ENCODE measurements around the gene XCL1.
"Not testable (repeated sequence)": the region's sequence is repeated elsewhere in the genome, so short reads cannot be mapped to it uniquely, and the experiment has no call there.

The XCL1 gene

DNA sequence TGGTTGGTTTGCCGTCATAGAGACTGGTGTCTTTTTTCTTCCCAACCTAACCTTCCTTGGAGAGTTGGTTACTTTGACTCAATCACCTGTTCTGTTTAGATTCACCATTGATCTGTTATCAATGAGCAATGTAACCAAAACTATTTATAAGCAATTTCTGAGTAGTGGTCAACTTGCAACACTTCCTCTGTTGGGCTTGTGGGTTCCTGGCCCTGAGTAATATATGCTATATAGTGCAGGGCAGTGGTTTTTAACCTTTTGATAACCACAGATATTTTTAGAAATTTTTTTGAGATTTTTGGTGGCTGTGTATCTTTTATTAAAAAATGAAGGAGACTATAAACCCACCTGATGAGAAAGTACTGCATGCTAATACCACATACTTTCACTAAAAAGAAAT lies 9.4 kb upstream of the XCL1 start:
- in situ Hi-C loops (cut with MboI; ENCODE audit: low sequenced_read_pairs): loop anchor here (10.0 kb wide), 1 partner anchor 122 kb away; no protein-coding TSS in a partner anchor

DNA sequence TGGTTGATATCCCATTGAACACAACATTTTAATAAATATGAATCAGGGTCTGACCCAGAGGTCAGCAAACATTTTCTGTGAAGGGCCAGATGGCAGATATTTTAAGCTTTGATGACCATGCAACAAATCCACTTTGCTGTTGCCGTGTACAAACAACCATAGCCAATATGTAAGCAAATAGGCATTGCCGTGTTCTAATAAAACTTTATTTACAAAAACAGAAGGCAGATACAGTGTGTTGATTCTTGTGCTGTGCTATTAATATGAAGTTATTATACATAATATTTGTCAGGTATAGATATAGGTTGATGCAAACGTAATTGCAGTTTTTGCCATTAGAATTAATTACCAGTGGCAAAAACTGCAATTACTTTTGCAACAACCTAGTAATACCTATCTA lies 8.8 kb upstream of the XCL1 start:
- in situ Hi-C loops (cut with MboI; ENCODE audit: low sequenced_read_pairs): loop anchor here (10.0 kb wide), 1 partner anchor 123 kb away; no protein-coding TSS in a partner anchor

DNA sequence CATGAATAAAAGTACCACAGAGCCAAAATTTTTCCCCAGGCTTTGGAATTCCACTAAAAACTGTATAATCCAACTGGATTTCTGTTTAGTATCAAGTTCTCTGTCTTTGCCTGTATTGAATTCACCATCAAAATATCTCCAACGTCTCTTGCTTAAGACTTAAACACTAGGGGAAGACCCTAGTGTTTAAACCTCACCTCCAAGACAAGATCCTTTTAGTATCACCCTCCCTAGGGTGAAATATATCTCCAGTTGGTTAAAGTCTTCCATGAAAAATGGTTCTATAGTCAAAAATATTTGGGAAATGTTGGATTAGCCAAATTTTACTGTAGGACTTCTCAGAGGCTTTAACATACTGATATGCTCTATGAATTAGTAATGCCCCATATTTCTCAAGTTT lies 8.1 kb upstream of the XCL1 start:
- in situ Hi-C loops (cut with MboI; ENCODE audit: low sequenced_read_pairs): loop anchor here (10.0 kb wide), 1 partner anchor 124 kb away; no protein-coding TSS in a partner anchor

DNA sequence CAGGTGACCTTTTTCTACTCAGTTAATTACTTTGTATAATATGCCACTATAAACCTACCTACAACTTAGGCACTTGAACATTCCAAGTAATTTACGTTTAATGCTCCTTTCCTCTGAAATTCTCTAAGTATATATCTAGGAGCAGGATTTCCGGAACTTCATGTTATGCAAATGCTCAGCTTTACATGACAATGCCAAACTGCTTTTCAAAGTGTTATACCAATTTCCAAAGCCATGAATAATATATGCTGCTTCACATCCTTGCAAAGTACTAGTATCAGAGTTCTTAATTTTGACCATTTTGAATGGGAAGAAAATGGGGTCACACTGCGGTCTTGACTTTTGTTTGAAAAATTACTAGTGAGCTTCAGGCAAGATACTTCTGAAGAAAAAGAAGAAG lies 5.8 kb upstream of the XCL1 start:
- in situ Hi-C loops (cut with MboI; ENCODE audit: low sequenced_read_pairs): no loop called here

DNA sequence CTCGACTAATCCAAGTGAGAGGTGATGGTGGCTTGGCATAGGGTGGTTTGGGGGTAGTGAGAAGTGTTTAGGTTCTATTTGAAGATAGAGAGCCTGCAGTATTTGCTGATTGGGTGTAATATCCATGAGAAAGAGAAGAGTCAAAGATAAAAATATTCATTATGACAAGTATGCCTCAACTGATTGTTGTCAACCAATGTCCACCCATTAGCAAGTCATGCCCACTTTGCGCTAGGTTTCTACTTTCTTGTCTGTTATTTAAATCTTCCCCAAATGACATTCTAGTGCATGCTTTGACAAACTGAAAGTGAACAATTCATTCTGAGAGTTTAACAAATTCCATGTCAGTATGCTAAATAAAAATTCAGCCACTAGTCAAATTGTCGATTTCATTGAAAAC lies 3.8 kb upstream of the XCL1 start:
- in situ Hi-C loops (cut with MboI; ENCODE audit: low sequenced_read_pairs): no loop called here

DNA sequence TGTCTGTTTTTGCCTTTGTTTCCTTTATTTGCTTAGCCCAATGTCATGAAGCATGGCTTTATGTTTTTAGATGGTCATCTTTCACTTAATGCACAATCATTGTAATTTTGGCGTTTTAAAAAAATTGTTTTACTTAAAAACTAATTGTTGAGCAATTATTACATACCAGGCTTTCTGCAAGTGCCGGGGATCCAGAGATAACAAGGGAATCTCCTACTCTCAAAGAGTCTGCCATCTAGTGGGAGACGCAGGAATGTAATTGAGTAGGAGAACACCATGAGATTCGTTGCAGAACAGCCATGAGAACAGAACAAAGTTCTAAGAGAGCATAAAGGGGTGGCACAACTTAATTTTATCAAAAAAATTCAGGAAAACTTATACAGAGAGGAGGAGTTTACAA lies 2.2 kb upstream of the XCL1 start:
- in situ Hi-C loops (cut with MboI; ENCODE audit: low sequenced_read_pairs): not testable (repeated sequence)

DNA sequence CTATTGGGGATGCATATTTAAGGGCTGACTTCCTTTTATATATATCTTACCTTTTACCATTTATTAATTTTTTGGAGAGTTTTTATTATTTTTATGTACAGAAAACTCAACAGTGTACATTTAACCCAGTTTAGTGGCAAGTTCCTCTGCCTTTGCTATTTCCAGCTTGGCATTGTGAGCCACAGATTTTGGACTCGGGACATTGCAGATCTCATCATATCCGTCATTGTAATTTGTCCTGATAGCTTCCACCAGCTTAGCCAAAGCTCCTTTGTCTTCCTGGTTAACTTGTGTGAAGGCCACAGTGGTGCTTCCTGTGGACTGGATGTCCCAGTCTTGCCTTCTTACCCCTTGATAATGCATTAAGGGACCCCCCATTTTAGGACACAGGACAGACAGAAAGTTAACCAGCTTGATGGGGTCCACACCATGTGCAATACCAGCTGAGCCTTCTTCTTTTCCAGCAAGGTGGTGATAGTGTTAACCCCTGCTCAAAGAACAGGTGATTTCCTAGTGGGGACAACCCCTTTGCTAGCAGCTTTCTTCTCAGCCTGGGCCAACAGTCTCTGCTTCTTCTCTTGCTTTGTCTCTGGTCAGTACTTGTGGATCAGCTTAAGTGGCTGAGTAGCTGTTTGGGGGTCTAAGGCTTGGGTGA lies 2.3 kb downstream of the XCL1 start:
- in situ Hi-C loops (cut with MboI; ENCODE audit: low sequenced_read_pairs): not testable (repeated sequence)

DNA sequence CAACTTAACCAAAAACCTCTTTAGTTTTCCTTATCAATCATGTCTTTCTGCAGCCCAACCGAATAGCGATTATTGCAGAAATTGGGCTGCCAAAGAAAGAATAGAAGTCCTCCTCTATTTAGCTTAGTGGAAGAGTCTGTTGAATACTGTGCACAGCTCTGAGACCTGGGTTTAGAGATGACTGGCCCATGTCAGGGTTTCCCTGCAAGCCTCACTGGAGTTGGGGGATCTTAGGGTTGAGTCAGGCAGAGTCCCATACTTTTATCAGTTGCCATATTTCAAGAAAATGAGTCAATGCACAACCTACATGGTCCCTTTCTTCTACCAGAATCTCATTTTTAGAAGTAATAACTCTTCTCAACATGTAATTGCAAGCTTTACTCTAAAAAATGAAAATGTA lies 3.9 kb downstream of the XCL1 start:
- in situ Hi-C loops (cut with MboI; ENCODE audit: low sequenced_read_pairs): not testable (repeated sequence)

DNA sequence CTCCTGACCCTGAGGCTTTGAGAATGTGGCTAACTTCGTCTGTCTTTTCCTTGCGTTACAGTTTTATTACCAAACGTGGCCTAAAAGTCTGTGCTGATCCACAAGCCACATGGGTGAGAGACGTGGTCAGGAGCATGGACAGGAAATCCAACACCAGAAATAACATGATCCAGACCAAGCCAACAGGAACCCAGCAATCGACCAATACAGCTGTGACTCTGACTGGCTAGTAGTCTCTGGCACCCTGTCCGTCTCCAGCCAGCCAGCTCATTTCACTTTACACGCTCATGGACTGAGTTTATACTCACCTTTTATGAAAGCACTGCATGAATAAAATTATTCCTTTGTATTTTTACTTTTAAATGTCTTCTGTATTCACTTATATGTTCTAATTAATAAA lies 4.6 kb downstream of the XCL1 start:
- in situ Hi-C loops (cut with MboI; ENCODE audit: low sequenced_read_pairs): not testable (repeated sequence)

DNA sequence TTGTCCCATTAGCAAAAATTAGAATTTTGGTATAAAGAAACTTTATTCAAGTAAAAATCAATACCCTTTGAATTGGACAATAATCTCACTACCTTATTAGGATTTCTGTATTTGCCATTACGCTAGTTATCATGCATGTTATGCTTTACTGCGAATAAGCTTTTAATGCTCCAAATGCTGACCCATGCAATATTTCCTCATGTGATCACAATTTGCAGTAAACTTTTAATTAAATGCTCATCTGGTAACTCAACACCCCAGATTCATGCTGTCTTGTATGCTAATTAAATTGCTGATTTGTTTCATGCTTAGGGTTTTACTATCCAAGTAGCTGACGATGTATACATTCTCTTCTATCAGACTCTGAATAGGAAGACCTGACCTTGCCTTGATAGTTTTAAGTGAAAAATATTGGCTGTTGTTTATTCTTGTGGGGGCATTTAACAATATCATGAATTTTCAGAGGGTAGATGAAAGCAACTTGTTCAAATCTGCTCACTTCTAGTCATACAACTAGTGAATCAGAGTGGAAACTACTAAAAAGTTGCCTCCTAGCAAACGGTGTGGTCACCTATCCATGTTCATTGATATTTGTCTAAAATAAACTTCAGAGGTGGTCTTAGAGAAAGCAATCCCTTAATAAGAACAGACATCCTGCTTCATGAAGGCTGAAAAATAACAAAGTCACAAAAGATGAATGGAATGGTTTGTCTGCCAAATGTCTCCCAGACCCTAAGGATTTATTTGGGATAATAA lies 5.6 kb downstream of the XCL1 start:
- in situ Hi-C loops (cut with MboI; ENCODE audit: low sequenced_read_pairs): no loop called here

DNA sequence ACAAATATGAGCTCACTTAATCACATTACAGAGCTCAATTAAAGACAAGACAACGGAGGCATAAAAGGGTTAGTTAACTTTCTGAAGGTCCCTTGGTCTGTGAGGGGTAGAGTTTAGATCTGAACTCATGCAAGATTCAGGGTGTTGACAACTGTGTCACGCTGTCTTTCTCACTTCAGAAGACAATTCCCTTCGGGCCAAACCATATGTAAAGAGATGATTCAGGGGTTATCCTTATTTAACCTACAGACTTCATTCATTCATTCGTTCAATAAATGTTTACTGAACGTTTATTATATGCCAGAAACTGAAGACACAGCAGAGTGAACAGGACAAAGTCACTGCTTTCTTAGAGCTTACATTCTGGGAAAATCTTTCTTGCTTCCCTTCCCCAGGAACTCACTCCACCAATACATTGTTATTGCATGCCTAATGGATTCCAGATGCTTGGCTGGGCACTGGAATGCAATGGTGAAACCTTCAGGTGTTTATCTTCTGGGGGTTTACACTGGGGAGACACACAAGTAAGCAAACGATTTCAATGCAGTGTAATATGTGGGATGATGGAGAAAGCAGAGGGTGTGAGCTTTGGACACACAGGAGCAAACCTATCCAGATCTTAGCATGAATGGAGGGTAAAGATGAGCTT lies 6.4 kb downstream of the XCL1 start:
- in situ Hi-C loops (cut with MboI; ENCODE audit: low sequenced_read_pairs): no loop called here

DNA sequence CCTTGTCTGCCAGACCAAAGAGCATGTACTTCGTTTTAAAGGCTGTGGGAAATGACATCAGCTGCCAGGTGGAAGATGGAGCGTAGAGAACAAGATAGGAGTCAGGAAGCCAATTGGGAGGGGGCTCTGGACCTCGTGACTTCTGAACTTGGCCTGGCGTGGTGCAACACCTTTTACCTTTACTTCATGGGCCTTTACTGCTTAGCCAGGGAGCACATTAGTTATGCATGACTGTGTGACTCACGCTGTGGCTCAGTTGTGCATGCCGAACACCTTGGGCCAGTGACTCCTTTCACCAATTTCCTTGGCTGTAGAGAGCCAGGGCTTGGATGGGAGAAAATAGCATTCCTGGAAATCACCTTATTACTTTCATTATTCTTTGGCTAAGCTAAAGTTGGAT lies 7.2 kb downstream of the XCL1 start:
- in situ Hi-C loops (cut with MboI; ENCODE audit: low sequenced_read_pairs): no loop called here

DNA sequence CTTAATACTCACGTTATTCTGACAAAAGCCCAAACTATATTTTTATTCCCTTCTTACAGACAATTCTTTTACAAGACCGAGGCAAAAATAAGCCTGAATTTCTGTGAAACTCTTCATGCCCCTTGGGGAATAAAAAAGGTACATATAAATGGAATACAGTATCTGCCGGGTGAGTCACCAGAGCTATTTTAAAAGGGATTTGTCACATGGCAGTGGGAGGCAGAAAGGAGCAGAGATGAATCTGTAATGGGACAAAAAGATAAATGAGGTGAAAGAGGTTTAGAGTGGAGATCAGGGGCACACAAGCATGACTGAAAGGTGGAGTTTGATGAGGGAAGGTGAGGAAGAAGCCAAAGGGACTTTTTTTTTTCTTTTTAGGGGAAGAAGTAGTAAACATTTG lies 8.8 kb downstream of the XCL1 start:
- in situ Hi-C loops (cut with MboI; ENCODE audit: low sequenced_read_pairs): no loop called here

DNA sequence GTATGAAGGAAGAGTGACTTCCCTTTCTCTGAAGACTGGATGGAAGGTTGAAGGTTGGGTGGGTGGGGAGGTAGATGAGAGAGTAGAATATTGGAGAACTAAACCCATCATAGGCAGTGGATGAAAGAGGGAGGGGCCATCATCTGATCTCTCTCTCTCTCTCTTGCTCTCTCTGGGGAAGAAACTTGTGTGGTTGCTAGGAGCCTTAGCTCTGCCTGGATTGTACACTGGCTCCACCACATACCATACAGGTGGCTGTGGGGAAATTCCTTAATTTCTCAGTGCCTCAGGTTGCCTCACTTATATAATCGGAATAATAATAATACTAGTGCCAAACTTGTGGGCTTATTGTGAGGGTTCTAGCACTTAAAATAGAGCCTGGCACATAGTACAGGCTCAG lies 9.5 kb downstream of the XCL1 start:
- in situ Hi-C loops (cut with MboI; ENCODE audit: low sequenced_read_pairs): no loop called here

DNA sequence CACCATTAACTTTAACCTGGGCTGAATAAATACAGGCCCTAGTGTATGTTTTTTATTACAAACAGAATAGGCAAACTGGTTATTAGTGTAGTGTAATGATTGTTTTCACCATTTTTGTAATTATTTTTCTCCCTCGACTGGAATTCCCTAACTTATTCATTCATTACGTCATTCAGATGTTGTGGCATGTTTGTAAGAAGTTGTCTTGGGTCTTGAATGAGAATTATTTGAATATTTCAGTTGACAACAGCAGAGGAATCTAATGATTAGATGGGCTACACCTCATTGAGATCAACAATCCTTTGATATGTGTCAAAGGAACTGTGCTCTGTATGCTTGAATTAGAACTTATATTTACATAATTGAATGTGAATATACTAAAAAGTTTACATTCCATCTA lies 12.8 kb downstream of the XCL1 start:
- in situ Hi-C loops (cut with MboI; ENCODE audit: low sequenced_read_pairs): no loop called here

DNA sequence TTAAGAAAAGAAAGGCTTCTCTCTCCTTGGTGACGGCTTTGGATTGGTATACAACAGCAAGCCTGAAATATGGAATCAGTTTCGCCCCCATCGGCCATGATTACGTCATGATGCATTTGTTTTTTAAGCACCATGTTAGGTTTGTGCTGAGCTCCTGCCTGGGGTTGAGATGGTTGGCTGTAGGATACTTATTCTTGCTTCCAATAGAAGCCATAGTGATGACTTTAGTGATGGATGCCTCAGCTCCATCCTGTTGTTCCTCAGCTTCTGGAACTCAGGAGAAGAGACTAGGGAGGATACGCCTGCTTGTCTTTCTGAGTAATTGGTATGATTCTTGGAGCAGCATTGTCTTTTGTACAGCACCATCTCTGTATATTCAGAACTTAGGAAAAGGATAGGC lies 14.7 kb downstream of the XCL1 start:
- in situ Hi-C loops (cut with MboI; ENCODE audit: low sequenced_read_pairs): no loop called here

DNA sequence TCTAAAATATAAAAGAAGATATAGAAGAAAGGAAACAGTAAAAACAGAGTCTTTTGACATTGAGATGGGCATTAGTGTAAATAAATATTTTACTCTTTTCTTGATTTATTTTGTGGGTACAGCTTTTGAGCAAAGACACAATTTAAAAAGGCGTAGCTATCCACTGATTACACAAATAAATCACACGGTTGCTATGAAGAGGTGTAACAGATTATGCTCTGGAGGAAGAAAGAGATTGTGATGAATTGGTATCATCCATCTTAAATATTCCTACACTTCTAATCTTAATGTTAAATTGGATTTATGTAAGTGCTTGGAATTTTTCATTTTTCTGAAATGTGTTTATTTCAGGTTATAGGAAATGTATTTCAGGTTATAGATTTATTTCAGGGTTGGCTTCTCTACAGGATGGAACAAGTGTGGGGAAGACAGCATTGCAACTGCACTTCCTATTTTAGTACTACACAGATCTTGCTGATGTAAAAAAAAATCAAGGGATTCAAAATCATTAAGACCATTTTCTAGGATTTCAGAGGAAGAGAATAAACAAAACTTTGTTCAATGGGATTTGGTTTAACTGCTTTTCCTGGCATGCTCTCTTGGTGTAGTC lies 15.3 kb downstream of the XCL1 start:
- in situ Hi-C loops (cut with MboI; ENCODE audit: low sequenced_read_pairs): no loop called here

DNA sequence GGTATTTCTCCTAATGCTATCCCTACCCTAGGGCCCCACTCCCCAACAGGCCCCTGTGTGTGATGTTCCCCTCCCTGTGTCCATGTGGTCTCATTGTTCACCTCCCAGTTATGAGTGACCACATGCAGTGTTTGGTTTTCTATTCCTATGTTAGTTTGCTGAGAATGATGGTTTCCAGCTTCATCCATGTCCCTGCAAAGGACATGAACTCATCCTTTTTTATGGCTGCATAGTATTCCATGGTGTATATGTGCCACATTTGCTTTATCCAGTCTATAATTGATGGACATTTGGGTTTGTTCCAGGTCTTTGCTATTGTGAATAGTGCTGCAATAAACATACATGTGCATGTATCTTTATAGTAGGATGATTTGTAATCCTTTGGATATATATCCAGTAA lies 19.0 kb downstream of the XCL1 start:
- in situ Hi-C loops (cut with MboI; ENCODE audit: low sequenced_read_pairs): not testable (repeated sequence)

DNA sequence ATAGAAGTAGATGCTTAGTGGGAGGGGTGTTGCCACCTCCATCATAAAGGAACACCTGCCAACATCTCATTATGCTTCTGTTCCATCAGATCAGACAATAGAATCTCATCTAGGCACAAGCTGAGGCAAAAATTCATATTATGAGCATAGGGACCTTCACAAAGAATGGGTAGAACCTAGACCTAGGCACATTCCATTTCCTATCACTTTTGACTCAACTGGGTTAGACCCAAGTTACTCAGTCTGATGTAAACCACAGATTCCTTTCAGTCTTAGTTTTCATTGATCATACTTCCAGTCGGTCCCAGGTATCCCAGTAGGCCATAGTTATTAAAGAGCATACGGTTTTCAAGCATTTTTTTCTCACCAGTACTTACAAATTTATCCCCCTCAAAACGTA lies 21.7 kb downstream of the XCL1 start:
- in situ Hi-C loops (cut with MboI; ENCODE audit: low sequenced_read_pairs): no loop called here

DNA sequence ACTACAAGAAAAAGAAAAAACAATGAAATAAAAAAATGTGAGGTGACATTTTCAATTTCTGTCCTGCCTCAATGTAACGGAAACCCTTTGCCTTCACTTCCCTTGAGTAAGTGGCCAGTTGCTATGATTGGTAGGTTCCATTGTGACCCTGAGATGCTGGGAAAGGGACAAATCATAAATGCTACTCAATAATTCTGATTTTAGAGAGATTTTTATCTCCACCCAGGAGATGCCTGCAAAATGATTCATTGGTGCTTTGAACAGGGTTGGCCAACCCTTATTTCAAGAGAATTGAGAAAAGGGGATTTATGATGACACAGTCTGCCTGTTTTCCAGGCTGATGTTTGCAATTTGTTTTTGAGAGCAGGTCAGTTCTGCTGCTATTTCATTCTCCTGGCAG lies 22.5 kb downstream of the XCL1 start:
- in situ Hi-C loops (cut with MboI; ENCODE audit: low sequenced_read_pairs): no loop called here

DNA sequence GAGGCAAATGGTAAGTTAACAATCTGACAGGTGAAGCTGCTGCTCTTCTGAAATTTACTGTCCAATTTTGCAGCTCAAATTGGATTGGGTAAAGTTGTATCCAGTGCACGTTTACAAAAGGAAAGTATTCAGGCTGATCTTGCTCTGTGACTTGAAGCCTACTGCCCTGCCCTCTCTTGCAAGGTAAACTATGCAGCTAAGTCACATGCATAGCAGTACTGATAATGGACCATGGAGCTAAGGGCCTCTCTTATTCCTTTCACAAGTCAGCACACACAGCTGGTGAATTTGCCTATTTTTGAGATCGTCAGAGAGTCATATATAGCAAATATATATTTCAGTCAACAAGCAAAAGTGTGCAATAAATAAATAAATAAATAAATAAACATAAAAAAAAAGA lies 23.2 kb downstream of the XCL1 start:
- in situ Hi-C loops (cut with MboI; ENCODE audit: low sequenced_read_pairs): loop anchor here (25.0 kb wide), 1 partner anchor 938 kb away; no protein-coding TSS in a partner anchor

DNA sequence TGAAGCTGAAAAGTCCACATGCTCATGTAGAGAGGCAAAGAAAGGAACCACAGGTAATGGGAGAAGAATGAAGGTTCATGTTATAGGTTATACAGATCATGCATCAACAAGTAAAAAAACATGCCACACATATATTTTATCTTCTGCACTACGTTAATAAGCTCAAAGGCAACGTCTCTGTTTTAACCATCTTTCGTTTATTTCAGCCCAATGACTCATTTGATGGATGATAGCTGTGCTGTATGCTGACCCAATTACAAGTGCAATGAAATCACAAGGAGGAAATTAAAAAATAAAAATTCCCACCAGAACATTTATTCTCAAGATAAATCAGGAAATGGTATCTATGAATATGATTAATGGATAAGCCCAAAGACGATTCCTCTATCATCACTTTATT lies 24.6 kb downstream of the XCL1 start:
- in situ Hi-C loops (cut with MboI; ENCODE audit: low sequenced_read_pairs): loop anchor here (25.0 kb wide), 1 partner anchor 936 kb away; no protein-coding TSS in a partner anchor
